ENCODE results near the gene GPR150.

Gene GPR150

DNA sequence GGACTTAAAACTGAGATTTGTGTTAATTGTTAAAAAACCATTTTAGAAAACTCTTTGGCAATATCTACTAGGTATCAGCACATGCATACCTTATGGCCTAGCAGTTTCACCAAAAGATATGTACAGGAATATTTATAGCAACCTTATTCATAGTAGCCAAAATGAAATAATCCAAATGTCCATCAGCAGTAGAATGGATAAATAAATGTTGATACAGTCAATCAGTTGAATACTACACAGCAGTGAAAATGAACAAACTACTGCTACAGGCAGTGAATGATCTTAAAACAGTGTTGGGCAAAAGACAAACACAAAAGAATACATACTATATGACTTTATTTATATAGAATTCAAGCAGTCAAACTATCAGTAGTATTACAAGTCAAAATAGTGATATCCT, 43.1 kb downstream of the GPR150 start:
- H3K4me3 ChIP-seq (ENCODE audit: low read length) = no peak overlapping the region
- peaks cover 7% of the 10 kb centered on the region for H3K4me1 ChIP-seq (ENCODE audit: control insufficient read depth, low read depth, low read length)
- H3K36me3 ChIP-seq (ENCODE audit: control insufficient read depth, low read depth, low read length) = no peaks in the 10 kb centered on the region
- no peak overlapping the region for H3K9ac ChIP-seq (ENCODE audit: low read length)
- H3K27me3 ChIP-seq (ENCODE audit: control insufficient read depth, insufficient read depth, low read length) = no peaks in the 10 kb centered on the region
- no peak overlapping the region for H3K27ac ChIP-seq (ENCODE audit: low read length)
- H3K9me3 ChIP-seq (ENCODE audit: control insufficient read depth, low read depth, low read length) = no peaks in the 10 kb centered on the region

DNA sequence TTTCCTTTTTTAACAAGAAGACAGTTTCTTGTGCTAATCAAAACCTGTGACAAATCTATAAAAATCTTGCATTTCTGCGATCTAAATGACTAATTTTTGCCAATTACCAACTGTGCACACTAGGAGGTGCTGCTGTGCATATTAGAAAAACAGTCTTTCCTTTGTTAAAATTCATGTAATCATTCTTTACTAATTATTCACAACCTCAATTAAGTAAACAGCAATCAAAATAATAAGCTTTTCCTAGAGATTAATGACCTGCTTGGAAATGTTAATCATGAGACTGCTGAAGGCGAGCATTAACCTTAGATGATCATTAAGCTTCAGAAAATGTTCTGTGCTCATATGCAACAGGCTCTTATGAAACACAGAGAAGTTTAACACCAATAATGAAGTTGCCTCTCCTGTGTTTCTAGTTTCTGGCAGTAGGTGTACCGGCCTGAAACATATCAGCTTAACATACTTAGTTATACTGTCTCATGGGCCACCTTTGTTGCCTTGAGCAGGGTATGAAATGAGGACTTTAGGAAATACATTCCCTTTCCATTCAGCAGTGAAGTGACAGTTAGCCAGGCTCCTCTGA, 44.4 kb downstream of the GPR150 start:
- H3K4me1 ChIP-seq (ENCODE audit: control insufficient read depth, low read depth, low read length) = peaks cover 7% of the 10 kb centered on the region
- no peak overlapping the region for H3K9ac ChIP-seq (ENCODE audit: low read length)
- H3K27ac ChIP-seq (ENCODE audit: low read length) = no peak overlapping the region
- no peaks in the 10 kb centered on the region for H3K9me3 ChIP-seq (ENCODE audit: control insufficient read depth, low read depth, low read length)
- H3K4me3 ChIP-seq (ENCODE audit: low read length) = no peak overlapping the region
- no peaks in the 10 kb centered on the region for H3K27me3 ChIP-seq (ENCODE audit: control insufficient read depth, insufficient read depth, low read length)
- H3K36me3 ChIP-seq (ENCODE audit: control insufficient read depth, low read depth, low read length) = no peaks in the 10 kb centered on the region

DNA sequence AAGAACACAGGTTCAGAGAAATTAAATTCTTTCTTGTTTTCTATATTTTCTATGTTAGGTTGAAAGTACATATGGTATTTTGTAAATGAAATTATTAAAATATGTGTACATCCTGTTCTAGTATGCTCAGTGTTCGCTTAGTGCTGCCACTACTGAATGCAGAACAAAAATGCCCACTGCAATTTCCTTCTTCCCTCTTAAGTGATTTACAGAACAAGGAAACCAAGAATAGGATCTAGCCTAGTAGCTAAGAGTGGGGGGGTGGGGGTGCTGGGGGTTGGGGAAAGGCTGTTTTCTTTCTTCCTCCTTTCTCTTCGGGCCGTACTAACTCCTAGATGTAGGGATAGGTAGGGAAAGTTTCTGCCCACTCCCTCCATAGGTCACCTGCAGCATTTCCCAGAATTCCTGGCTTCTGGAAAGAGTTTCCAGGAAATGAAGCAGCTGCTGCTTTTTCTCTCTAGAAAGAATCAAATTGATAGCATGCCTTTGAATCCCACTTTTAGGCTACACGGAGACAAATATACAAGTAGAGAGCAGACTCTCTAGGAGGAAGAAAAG, 47.3 kb downstream of the GPR150 start:
- Histone ChIP-seq H3K9me3 (ENCODE audit: control insufficient read depth, low read depth, low read length) (no peaks in the 10 kb centered on the region), H3K4me1 (ENCODE audit: control insufficient read depth, low read depth, low read length) (no peaks in the 10 kb centered on the region), H3K27ac (ENCODE audit: low read length) (no peak overlapping the region), H3K9ac (ENCODE audit: low read length) (no peak overlapping the region), H3K36me3 (ENCODE audit: control insufficient read depth, low read depth, low read length) (no peaks in the 10 kb centered on the region), H3K4me3 (ENCODE audit: low read length) (no peak overlapping the region), H3K27me3 (ENCODE audit: control insufficient read depth, insufficient read depth, low read length) (no peaks in the 10 kb centered on the region)

DNA sequence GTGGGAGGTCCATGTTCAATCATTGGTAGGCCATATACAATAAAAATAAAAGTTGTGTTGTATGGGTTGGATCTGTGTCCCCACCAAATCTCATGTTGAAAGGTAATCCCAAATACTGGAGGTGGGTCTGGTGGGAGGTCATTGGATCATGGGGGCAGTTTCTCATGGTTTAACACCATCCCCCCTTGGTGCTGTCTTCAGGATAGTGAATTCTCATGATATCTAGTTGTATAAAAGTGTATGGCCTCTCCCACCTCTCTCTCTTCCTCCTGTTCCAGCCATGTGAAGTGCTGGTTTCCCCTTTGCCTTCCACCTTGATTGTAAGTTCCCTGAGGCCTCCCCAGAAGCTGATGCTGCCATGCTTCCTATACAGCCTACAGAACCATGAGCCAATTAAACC, 47.8 kb downstream of the GPR150 start:
- H3K9ac ChIP-seq (ENCODE audit: low read length) = no peak overlapping the region
- H3K4me3 ChIP-seq (ENCODE audit: low read length) = no peak overlapping the region
- H3K27ac ChIP-seq (ENCODE audit: low read length) = no peak overlapping the region
- H3K36me3 ChIP-seq (ENCODE audit: control insufficient read depth, low read depth, low read length) = no peaks in the 10 kb centered on the region
- no peaks in the 10 kb centered on the region for H3K4me1 ChIP-seq (ENCODE audit: control insufficient read depth, low read depth, low read length)
- H3K9me3 ChIP-seq (ENCODE audit: control insufficient read depth, low read depth, low read length) = no peaks in the 10 kb centered on the region
- H3K27me3 ChIP-seq (ENCODE audit: control insufficient read depth, insufficient read depth, low read length) = no peaks in the 10 kb centered on the region

DNA sequence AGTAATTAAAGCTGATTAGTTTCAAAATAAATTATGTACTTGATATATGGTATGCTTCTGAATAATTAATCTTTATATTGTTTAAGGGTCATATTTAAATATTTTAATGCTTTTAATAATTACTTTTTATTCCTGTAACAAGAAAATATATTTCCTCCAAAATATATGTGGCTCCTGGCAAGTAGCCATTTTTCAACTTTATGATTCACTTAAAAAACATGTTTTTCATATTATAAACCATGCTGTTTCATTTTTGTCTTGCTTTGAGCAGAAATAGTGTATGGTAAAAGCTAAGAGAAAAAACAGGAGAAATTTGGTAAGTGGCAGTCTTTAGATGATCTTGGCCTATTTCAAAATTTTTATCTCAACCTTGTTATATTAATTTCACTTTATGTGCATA, 48.3 kb downstream of the GPR150 start:
- no peaks in the 10 kb centered on the region for H3K36me3 ChIP-seq (ENCODE audit: control insufficient read depth, low read depth, low read length)
- no peaks in the 10 kb centered on the region for H3K9me3 ChIP-seq (ENCODE audit: control insufficient read depth, low read depth, low read length)
- no peak overlapping the region for H3K9ac ChIP-seq (ENCODE audit: low read length)
- H3K27me3 ChIP-seq (ENCODE audit: control insufficient read depth, insufficient read depth, low read length) = no peaks in the 10 kb centered on the region
- H3K27ac ChIP-seq (ENCODE audit: low read length) = no peak overlapping the region
- H3K4me3 ChIP-seq (ENCODE audit: low read length) = no peak overlapping the region
- H3K4me1 ChIP-seq (ENCODE audit: control insufficient read depth, low read depth, low read length) = no peaks in the 10 kb centered on the region

DNA sequence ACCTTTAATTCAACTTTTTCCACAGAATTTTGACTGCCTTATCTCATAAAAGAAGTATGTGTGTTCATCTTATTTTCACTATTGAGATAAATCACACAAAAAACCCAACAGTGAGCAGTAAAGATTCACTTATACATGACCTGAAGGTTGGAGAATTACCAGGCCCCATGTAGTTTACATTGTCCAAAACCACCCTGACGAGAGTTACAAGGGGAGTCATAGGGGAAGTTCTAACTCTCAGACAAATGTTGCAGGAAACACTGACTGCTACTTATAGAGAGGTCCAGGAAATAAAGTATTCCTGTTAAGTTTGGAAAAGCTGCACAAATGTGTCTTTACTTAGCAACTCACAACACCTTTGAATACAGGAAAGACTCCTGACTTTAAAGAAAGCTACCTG, 48.8 kb downstream of the GPR150 start:
- no peaks in the 10 kb centered on the region for H3K4me1 ChIP-seq (ENCODE audit: control insufficient read depth, low read depth, low read length)
- H3K27me3 ChIP-seq (ENCODE audit: control insufficient read depth, insufficient read depth, low read length) = no peaks in the 10 kb centered on the region
- no peak overlapping the region for H3K9ac ChIP-seq (ENCODE audit: low read length)
- no peak overlapping the region for H3K4me3 ChIP-seq (ENCODE audit: low read length)
- H3K36me3 ChIP-seq (ENCODE audit: control insufficient read depth, low read depth, low read length) = no peaks in the 10 kb centered on the region
- no peaks in the 10 kb centered on the region for H3K9me3 ChIP-seq (ENCODE audit: control insufficient read depth, low read depth, low read length)
- no peak overlapping the region for H3K27ac ChIP-seq (ENCODE audit: low read length)

DNA sequence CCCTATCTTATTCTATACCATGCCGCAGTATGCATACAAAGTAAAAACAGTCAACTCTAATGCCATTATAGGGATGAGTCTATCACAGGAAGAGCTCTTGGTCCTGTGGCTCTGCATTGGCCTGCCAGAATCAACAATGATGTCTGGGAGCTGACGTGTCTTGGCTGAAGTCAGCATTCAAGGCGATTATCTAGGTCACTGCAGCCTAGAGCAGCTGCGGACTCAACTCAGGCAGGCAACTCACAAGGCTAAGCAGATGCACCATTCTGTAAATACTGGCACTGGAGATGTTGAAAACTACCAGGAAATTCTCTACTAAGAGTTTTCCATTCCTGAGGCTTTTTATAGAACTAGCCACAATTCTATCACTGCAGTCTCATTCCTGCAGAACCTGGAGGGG, 49.7 kb downstream of the GPR150 start:
- no peaks in the 10 kb centered on the region for H3K36me3 ChIP-seq (ENCODE audit: control insufficient read depth, low read depth, low read length)
- no peak overlapping the region for H3K9ac ChIP-seq (ENCODE audit: low read length)
- H3K27ac ChIP-seq (ENCODE audit: low read length) = no peak overlapping the region
- H3K4me3 ChIP-seq (ENCODE audit: low read length) = no peak overlapping the region
- no peaks in the 10 kb centered on the region for H3K9me3 ChIP-seq (ENCODE audit: control insufficient read depth, low read depth, low read length)
- no peaks in the 10 kb centered on the region for H3K27me3 ChIP-seq (ENCODE audit: control insufficient read depth, insufficient read depth, low read length)
- H3K4me1 ChIP-seq (ENCODE audit: control insufficient read depth, low read depth, low read length) = no peaks in the 10 kb centered on the region

DNA sequence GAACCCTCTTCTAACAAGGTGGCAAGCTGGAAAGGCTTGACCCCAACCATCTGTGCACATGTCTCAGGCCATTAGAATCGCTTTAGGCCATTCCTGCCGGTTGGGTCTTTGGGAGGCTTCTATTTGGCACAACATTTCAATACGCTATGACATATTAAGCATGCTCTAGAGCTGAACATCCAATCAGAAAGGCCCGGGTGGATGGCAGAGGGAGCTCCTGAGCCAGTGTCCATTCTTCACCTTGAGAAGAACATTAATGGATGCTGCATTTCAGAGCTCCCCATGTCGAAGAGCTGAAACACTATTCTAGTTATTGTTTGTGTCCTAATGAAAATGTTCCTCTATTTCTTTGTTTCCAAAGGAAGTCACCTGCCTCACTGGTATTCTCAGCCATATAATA, 50.1 kb downstream of the GPR150 start:
- Histone ChIP-seq H3K4me3 (ENCODE audit: low read length) (no peak overlapping the region), H3K9ac (ENCODE audit: low read length) (no peak overlapping the region), H3K27ac (ENCODE audit: low read length) (no peak overlapping the region), H3K27me3 (ENCODE audit: control insufficient read depth, insufficient read depth, low read length) (no peaks in the 10 kb centered on the region), H3K36me3 (ENCODE audit: control insufficient read depth, low read depth, low read length) (no peaks in the 10 kb centered on the region), H3K9me3 (ENCODE audit: control insufficient read depth, low read depth, low read length) (no peaks in the 10 kb centered on the region), H3K4me1 (ENCODE audit: control insufficient read depth, low read depth, low read length) (no peaks in the 10 kb centered on the region)

DNA sequence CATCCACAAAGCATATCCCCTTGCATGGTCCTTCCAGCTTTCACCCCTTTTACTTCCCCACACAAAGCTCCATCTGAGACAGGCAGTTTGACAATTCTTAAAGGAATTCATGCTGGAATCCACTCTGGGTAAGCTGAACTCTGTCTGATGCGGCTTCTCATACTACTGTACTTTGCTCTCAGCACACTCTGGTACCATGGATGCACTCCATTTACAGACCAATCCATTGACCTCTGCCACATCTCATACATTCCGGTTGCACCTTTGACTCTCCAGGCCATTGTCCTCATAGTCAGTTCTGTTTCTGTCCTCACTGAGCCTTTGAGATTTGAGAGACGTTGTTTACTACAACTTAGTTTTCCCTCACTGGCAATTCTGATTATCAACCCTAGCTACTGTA, 50.7 kb downstream of the GPR150 start:
- Histone ChIP-seq H3K4me1 (ENCODE audit: control insufficient read depth, low read depth, low read length) (no peaks in the 10 kb centered on the region), H3K4me3 (ENCODE audit: low read length) (no peak overlapping the region), H3K36me3 (ENCODE audit: control insufficient read depth, low read depth, low read length) (no peaks in the 10 kb centered on the region), H3K9me3 (ENCODE audit: control insufficient read depth, low read depth, low read length) (no peaks in the 10 kb centered on the region), H3K27ac (ENCODE audit: low read length) (no peak overlapping the region), H3K27me3 (ENCODE audit: control insufficient read depth, insufficient read depth, low read length) (no peaks in the 10 kb centered on the region), H3K9ac (ENCODE audit: low read length) (no peak overlapping the region)
